ENCODE measurements around the gene NEGR1.

Gene NEGR1

GRCh38 chr1:71653952-71654351 is 628.4 kb downstream of the NEGR1 start:
- no peak overlapping the region for H3K4me3 ChIP-seq (replicated peaks; ENCODE audit: low read depth, low read length)
- no peak for DNase-seq (ENCODE audit: extremely low read depth, insufficient read length)
- no peaks in the 10 kb centered on the region for H3K36me3 ChIP-seq (ENCODE audit: control insufficient read depth, insufficient read depth, low read length)
- H3K27me3 ChIP-seq (replicated peaks; ENCODE audit: control insufficient read depth, insufficient read depth, low read length): no peaks in the 10 kb centered on the region
- TF ChIP-seq CTCF (IDR thresholded peaks at IDR 0.05; ENCODE audit: insufficient read depth, low read length, poor library complexity, severe bottlenecking): no peak

GRCh38 chr1:71651214-71651613 is 631.1 kb downstream of the NEGR1 start:
- no peak for DNase-seq (ENCODE audit: extremely low read depth, insufficient read length)
- Histone ChIP-seq H3K4me3 (replicated peaks; ENCODE audit: low read depth, low read length) (no peak overlapping the region), H3K27me3 (replicated peaks; ENCODE audit: control insufficient read depth, insufficient read depth, low read length) (no peaks in the 10 kb centered on the region), H3K36me3 (ENCODE audit: control insufficient read depth, insufficient read depth, low read length) (no peaks in the 10 kb centered on the region)
- TF ChIP-seq CTCF (IDR thresholded peaks at IDR 0.05; ENCODE audit: insufficient read depth, low read length, poor library complexity, severe bottlenecking): no peak

- Histone ChIP-seq H3K4me3 (replicated peaks; ENCODE audit: low read depth, low read length) (no peak overlapping the region), H3K36me3 (ENCODE audit: control insufficient read depth, insufficient read depth, low read length) (no peaks in the 10 kb centered on the region), H3K27me3 (replicated peaks; ENCODE audit: control insufficient read depth, insufficient read depth, low read length) (no peaks in the 10 kb centered on the region)
- TF ChIP-seq CTCF (IDR thresholded peaks at IDR 0.05; ENCODE audit: insufficient read depth, low read length, poor library complexity, severe bottlenecking): no peak
- DNase-seq (ENCODE audit: extremely low read depth, insufficient read length): no peak
These were observed 632.2 kb downstream of the NEGR1 start for GRCh38 chr1:71650119-71650518.

DNA sequence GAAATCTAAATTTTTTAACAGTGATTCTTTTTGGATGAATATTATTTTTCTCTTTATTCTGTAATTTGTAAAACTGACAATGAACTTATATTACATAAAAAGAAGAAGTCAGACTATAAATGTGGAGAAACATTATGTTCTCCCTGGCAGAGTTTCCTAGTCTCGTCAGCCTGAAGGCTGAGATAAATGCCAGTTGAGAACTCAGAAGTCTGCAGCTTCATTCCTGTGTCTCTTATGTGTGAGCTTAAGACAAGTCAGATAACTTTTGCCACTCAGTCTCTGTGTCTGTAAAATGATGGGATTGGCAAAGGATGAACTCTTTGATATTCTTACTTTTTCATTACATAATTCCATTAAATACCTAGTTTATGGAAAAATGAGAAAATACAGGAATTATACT is 632.7 kb downstream of the NEGR1 start:
- DNase-seq (ENCODE audit: extremely low read depth, insufficient read length): no peak
- TF ChIP-seq CTCF (IDR thresholded peaks at IDR 0.05; ENCODE audit: insufficient read depth, low read length, poor library complexity, severe bottlenecking): no peak
- H3K4me3 ChIP-seq (replicated peaks; ENCODE audit: low read depth, low read length): no peak overlapping the region
- H3K27me3 ChIP-seq (replicated peaks; ENCODE audit: control insufficient read depth, insufficient read depth, low read length): no peaks in the 10 kb centered on the region
- H3K36me3 ChIP-seq (ENCODE audit: control insufficient read depth, insufficient read depth, low read length): no peaks in the 10 kb centered on the region

DNA sequence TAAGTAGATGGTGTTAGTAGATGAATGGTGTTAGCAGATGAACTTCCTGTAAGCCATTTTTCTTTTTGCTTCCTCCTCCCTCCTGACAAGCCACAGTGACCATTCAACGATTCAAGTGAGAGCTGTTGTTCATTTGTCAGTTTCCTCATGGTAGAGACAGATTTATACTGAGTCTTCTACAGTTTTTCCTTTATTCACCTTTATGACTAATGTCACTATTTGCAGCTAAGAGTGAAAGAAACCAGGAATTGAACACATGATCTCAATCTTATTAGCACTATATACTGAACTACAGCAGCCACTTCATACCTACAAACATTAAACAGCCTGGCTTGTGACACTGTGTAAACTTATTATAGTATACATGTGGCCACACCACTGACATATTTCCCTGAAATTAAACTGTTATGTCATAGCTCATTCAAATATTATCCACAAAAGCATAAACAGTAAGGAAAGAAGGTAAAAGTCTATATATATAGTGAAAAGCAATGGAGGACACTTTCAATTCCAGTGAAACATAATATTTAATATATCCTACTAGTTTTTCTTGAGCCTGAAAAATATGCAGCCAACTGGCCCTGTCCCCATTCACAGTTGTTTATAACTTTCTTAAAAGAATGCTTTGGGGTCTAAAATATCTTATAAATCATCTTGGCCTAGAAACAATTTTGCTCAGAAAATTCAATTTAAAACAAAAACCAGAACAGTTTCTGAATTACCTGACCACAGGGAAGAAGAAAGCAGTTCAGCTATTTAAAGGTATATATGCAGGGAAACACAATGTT is 634.6 kb downstream of the NEGR1 start:
- DNase-seq (ENCODE audit: extremely low read depth, insufficient read length): no peak
- no peak for TF ChIP-seq CTCF (IDR thresholded peaks at IDR 0.05; ENCODE audit: insufficient read depth, low read length, poor library complexity, severe bottlenecking)
- no peaks in the 10 kb centered on the region for H3K27me3 ChIP-seq (replicated peaks; ENCODE audit: control insufficient read depth, insufficient read depth, low read length)
- H3K36me3 ChIP-seq (ENCODE audit: control insufficient read depth, insufficient read depth, low read length): no peaks in the 10 kb centered on the region
- H3K4me3 ChIP-seq (replicated peaks; ENCODE audit: low read depth, low read length): no peak overlapping the region

- TF ChIP-seq CTCF (IDR thresholded peaks at IDR 0.05; ENCODE audit: insufficient read depth, low read length, poor library complexity, severe bottlenecking): no peak
- no peak for DNase-seq (ENCODE audit: extremely low read depth, insufficient read length)
- H3K36me3 ChIP-seq (ENCODE audit: control insufficient read depth, insufficient read depth, low read length): no peaks in the 10 kb centered on the region
These were observed 637.3 kb downstream of the NEGR1 start for GRCh38 chr1:71645015-71645414.

More at GRCh38 chr1:71645015-71645414, 637.3 kb downstream of the NEGR1 start:
- no peaks in the 10 kb centered on the region for H3K27me3 ChIP-seq (replicated peaks; ENCODE audit: control insufficient read depth, insufficient read depth, low read length)
- no peak overlapping the region for H3K4me3 ChIP-seq (replicated peaks; ENCODE audit: low read depth, low read length)
